Adrenal gland (tissue), 5 donors: ENCODE results near the gene LYPD6.

Experiments used
- POLR2A ChIP-seq, 2 donors: fragments of 450-650 bp; IDR thresholded peaks; one replicate each; pipeline ENCODE4 v1.6.1; 2017; ENCODE audit warnings: antibody characterized with exemption in 2 of 2, mild to moderate bottlenecking in 2 of 2, moderate library complexity in 1 of 2
- TF ChIP-seq, protein P1 (sequence below), 6 experiments: fragments of 450-650 bp in 4 of 6; fragments of 200-600 bp in 2 of 6; sonication (generic) in 1 of 6; IDR thresholded peaks; 1 replicate in 5 of 6; 2 replicates in 1 of 6; pipeline versions ENCODE4 v1.5.1 to v1.8.0; 2016 to 2021; ENCODE audit warnings: antibody characterized with exemption in 6 of 6, mild to moderate bottlenecking in 2 of 6, moderate library complexity in 1 of 6
- donor health status: DM: no; HTN: no; CAD: no.

DNA sequence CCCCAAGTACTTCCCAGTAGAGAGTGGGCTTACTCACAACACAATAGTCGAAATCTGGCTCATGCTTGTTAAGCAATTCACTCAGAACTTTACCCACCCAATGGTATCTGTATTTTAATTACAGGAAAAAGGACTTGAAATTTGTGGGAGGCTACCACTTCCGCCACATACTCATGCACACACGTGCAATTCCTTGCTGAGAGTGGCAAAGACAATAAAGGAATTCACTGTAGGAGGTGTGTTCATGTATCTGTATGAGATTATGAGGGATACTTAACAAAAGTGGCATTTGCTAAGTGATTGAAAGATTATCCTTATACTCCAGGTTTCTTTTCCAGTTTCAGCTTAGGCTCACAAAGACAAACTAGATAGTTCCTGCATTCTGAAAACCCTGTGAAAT, 14.9 kb upstream of the LYPD6 start:
- TF ChIP-seq, protein P1, sequence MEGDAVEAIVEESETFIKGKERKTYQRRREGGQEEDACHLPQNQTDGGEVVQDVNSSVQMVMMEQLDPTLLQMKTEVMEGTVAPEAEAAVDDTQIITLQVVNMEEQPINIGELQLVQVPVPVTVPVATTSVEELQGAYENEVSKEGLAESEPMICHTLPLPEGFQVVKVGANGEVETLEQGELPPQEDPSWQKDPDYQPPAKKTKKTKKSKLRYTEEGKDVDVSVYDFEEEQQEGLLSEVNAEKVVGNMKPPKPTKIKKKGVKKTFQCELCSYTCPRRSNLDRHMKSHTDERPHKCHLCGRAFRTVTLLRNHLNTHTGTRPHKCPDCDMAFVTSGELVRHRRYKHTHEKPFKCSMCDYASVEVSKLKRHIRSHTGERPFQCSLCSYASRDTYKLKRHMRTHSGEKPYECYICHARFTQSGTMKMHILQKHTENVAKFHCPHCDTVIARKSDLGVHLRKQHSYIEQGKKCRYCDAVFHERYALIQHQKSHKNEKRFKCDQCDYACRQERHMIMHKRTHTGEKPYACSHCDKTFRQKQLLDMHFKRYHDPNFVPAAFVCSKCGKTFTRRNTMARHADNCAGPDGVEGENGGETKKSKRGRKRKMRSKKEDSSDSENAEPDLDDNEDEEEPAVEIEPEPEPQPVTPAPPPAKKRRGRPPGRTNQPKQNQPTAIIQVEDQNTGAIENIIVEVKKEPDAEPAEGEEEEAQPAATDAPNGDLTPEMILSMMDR (IDR thresholded peaks at IDR 0.05): no peak
- TF ChIP-seq POLR2A (IDR thresholded peaks at IDR 0.05): no peak
